GM20000 (cell line): ENCODE measurements around the gene TRPC4.

ENCODE experiments used
- DNase-seq: peaks from one replicate; pipeline ENCODE4 v3.0.0; 2012; ENCODE audit warnings: low spot score
- TF ChIP-seq, protein P1 (sequence below): IDR thresholded peaks from 2 replicates; pipeline ENCODE4 v1.5.1; 2012; ENCODE audit warnings: mild to moderate bottlenecking, control low read depth; ENCODE audit errors: extremely low read depth, missing control alignments

The TRPC4 gene

GRCh38 chr13:37667702-37668101, 201.9 kb downstream of the TRPC4 start:
- TF ChIP-seq, protein P1, sequence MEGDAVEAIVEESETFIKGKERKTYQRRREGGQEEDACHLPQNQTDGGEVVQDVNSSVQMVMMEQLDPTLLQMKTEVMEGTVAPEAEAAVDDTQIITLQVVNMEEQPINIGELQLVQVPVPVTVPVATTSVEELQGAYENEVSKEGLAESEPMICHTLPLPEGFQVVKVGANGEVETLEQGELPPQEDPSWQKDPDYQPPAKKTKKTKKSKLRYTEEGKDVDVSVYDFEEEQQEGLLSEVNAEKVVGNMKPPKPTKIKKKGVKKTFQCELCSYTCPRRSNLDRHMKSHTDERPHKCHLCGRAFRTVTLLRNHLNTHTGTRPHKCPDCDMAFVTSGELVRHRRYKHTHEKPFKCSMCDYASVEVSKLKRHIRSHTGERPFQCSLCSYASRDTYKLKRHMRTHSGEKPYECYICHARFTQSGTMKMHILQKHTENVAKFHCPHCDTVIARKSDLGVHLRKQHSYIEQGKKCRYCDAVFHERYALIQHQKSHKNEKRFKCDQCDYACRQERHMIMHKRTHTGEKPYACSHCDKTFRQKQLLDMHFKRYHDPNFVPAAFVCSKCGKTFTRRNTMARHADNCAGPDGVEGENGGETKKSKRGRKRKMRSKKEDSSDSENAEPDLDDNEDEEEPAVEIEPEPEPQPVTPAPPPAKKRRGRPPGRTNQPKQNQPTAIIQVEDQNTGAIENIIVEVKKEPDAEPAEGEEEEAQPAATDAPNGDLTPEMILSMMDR, result no peak
- no peak for DNase-seq

DNA sequence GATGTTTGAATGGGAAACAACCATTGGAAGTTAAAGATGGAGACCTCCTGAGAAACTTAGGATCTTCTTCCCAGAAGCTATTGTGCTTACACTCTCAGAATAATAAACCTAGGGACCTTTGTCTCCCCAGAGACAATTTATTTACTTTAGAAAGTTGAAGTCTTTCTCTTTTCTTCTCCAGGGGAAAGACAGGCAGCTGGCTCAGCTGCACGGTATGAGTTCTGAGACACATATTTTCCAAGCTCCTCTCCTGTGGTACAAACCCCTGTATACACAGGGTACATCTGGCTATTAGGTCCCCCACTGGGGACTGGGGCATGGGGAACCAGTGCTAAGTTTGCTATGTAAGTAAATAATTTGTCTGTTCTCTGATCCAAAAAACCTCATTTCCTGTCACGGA, 203.5 kb downstream of the TRPC4 start:
- no peak for DNase-seq
- TF ChIP-seq, protein P1, result no peak

DNA sequence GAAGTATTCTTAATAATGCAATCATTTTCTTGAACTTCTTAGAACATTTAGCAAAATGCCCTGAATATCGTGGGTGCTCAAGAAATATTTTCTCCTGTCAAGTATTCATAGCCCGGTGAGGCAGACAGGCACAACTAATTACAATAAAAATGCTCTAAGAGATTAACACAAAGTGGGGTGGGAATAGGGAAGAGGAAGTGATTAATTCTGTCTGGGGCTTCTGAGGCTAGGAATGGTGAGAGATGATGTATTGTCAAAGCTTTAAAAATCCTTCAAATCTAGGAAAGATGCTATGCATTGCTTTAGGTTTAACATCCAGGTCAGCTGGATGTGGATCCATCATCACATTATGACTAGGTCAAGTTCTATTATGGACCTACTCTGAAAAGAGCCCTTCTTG, 204.2 kb downstream of the TRPC4 start:
- no peak for DNase-seq
- TF ChIP-seq, protein P1, result no peak

GRCh38 chr13:37663724-37664123, 205.8 kb downstream of the TRPC4 start:
- TF ChIP-seq, protein P1, result no peak
- no peak for DNase-seq

- TF ChIP-seq, protein P1, result no peak
- no peak for DNase-seq
These were observed 206.9 kb downstream of the TRPC4 start for GRCh38 chr13:37662624-37663023.

- TF ChIP-seq, protein P1, result no peak
- DNase-seq, result no peak
These were observed 211.6 kb downstream of the TRPC4 start for GRCh38 chr13:37657956-37658355.

- no peak for DNase-seq
- TF ChIP-seq, protein P1, result no peak
These were observed 212.4 kb downstream of the TRPC4 start for GRCh38 chr13:37657134-37657533.
